GM19452 (cell line): ENCODE measurements around the gene CENPT.
"Not testable (repeated sequence)": the region's sequence is repeated elsewhere in the genome, so short reads cannot be mapped to it uniquely, and the experiment has no call there.

ENCODE experiments used
- ATAC-seq: cut with Tn5 transposase; IDR thresholded peaks from one replicate; pipeline ENCODE4 v1.9.1; 2021; ENCODE audit not compliant: unreplicated experiment

Gene CENPT

DNA sequence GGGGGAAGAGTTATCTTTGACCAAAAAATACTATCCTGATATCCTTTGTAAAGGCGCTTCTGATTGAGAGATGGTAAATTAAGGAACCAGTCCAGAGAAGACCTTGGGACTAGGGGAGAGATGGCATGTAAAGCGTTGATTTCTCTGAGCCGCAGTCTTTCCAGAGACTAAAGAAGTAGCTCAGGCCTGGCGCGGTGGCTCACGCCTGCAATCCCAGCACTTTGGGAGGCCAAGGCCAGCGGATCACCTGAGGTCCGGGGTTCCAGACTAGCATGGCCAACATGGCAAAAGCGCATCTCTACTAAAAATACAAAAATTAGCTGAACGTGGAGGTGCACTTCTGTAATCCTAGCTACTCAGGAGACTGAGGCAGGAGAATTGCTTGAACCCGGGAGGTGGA is 625 bp upstream of the CENPT start:
- ATAC-seq: no peak

DNA sequence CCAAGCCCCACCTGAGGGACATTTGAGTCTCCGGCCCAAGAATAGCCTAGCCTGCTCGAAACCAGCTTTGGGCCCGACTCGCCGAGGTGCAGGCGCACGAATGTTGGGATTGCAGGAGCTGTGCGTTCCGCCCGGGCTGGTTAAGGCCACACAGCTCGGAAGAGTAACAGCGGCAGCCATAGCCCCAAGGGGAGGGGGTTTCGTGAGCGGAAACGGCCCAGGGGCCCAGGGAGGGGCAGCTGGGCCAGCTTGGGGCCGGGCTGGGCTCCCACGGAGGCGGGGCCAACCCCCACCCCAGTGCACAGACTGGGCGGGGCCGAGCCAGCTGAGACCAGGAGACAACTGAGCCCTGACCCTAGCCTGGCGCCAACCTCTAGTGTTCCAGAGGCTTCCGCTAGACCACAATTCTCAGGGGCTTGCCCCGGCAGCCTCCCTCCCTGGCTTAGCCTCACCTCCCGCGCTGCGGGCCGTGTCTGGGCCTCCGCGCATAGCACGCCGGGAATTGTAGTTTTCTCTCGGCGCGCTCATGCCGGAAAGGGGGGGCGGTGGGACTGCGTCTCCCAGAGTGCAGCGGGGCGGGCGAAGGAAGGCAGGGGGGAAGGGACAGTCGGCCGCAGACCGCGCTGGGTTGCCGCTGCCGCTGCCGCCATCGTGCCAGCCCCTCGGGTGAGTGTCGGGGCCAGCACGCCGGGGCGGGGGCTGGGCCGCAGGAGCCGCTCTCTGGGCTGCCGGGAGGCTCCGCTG is 1.0 kb downstream of the CENPT start, which contains the start of gene NUTF2:
TSS of gene NUTF2 (plus strand) at position 614 of the 744 bp plus-strand sequence. CDS start 18,198 bp downstream, outside the sequence.
- ATAC-seq: peak; percentile 57

DNA sequence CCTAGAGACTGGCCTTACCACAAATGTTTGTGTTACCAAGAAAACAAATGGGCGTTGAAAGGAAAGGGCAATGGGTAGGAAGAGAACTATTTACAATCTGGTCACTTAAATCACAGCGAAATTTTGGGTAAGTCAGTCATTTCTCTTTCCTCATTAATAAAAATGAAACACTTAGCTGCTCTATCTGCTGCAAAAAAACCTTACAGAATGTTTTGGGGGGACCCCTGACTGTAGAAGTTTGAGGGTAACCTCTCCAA is 1.5 kb downstream of the CENPT start:
- no peak for ATAC-seq

DNA sequence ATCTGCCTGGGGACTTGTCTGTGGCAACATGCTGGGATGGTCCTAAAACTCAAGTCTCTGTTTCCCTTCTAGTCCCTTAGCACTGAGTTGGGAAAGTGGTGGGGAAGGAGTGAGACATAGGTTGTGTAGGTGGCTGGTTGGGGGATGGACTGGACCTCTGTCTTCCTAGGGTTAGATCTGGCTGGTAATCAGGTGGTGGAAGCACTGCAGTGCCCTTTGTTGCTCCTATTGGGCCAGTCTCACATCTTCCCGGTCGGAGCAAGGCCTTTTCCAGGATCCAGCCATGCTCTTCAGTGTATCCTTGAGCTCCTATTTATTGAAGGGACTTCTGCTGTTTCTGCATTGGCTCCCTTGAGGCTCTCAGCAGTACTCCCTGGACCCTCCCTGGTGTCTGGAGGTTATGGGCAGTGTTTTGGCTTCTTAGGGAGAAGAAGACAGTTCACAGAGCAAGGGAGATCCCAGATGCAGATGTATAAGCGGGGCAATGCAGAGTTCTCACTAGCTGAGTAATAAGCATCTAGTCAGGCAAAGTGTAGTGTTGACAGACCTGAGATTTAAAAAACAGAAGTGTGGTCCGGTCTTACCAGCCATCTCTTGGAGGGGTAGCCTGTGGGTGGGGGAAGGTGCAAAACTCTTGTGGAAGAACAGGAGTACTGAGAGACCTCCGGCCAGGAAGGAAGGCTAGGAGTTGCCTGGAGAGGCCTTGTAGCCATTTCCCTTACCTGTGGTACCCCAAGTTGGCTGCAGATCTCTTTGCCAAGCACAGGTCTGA is 2.0 kb downstream of the CENPT start:
- ATAC-seq: no peak

GRCh38 chr16:67844497-67844896 is 3.0 kb downstream of the CENPT start:
- ATAC-seq: no peak

- no peak for ATAC-seq
These were observed 4.1 kb downstream of the CENPT start for GRCh38 chr16:67843343-67843765.

DNA sequence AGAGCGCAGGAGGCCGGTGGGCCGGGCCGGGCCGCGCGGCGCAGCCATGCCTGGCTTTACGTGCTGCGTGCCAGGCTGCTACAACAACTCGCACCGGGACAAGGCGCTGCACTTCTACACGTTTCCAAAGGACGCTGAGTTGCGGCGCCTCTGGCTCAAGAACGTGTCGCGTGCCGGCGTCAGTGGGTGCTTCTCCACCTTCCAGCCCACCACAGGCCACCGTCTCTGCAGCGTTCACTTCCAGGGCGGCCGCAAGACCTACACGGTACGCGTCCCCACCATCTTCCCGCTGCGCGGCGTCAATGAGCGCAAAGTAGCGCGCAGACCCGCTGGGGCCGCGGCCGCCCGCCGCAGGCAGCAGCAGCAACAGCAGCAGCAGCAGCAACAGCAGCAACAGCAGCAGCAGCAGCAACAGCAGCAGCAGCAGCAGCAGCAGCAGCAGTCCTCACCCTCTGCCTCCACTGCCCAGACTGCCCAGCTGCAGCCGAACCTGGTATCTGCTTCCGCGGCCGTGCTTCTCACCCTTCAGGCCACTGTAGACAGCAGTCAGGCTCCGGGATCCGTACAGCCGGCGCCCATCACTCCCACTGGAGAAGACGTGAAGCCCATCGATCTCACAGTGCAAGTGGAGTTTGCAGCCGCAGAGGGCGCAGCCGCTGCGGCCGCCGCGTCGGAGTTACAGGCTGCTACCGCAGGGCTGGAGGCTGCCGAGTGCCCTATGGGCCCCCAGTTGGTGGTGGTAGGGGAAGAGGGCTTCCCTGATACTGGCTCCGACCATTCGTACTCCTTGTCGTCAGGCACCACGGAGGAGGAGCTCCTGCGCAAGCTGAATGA is 4.8 kb downstream of the CENPT start:
- peak; percentile 9 for ATAC-seq

GRCh38 chr16:67841816-67842508 is 5.5 kb downstream of the CENPT start, which contains the start of gene THAP11:
Gene THAP11 (plus strand): TSS chr16:67842320. CDS start chr16:67842555, 235 bp downstream.
- ATAC-seq: peak; percentile 38

DNA sequence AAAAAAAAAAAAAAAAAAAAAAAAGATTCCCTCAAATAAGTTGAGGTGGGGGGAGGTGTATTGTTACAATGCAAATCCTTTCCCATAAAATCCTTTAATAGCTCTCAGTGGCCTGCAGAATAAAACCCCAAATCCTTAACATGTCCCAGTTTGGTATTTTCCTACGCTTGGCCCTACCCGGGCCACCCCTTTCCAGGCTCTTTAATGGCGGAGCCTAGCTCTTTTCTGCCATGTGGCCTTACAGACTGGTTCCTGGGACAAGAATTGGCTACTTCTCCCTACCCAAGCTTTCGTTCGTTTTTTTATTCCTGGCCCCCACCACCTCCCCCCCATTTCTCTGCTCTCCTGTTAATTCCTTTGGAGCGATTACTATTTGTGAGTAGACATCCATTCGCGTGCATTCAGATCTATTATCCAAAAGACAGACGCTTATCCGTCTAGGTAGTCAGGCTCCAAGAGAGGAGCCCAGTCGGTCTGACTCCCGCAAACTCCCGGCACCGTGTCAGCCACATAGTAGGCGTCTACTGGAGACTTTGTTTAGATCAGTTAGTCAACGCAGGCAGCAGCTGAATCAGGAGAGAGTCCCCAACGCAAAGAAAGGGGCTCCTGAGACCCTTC is 6.2 kb downstream of the CENPT start:
- no peak for ATAC-seq

- ATAC-seq: no peak
These were observed 9.7 kb downstream of the CENPT start for GRCh38 chr16:67837811-67838210.

- ATAC-seq: not testable (repeated sequence)
These were observed 10.3 kb downstream of the CENPT start for GRCh38 chr16:67837190-67837589.

DNA sequence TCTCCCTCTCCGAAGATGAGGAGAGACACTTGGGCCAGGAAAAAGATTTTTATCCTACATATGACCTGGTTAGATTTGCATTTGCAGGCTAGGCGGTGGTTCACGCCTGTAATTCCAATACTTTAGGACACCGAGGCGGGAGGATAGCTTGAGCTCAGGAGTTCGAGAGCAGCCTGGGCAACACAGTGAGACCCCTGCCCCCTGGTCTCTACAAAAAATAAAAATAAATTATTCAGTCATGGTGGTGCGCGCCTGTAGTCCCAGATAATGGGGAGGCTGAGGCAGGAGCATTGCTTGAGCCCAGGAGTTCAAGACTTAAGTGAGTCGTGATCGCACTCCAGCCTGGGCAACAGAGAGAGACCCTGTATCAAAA is 13.3 kb downstream of the CENPT start:
- ATAC-seq: no peak

- ATAC-seq: peak; percentile 96
These were observed 13.9 kb downstream of the CENPT start for GRCh38 chr16:67833415-67834241.

GRCh38 chr16:67833030-67833414 is 14.5 kb downstream of the CENPT start:
- no peak for ATAC-seq

- no peak for ATAC-seq
These were observed 18.8 kb downstream of the CENPT start for GRCh38 chr16:67828651-67829050.

DNA sequence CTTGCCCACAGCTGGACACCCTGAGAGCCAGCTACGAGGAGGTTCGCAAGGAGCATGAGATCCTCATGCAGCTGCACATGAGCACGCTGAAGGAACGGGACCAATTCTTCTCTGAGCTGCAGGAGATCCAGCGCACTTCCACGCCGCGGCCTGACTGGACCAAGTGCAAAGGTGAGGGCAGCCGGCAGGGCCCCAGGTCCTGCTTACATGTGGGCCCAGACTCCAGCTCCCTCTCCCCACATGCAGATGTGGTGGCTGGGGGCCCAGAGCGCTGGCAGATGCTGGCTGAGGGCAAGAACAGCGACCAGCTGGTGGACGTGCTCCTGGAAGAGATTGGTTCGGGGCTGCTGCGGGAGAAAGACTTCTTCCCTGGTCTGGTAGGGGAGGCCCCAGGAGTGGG is 21.6 kb downstream of the CENPT start:
- no peak for ATAC-seq

DNA sequence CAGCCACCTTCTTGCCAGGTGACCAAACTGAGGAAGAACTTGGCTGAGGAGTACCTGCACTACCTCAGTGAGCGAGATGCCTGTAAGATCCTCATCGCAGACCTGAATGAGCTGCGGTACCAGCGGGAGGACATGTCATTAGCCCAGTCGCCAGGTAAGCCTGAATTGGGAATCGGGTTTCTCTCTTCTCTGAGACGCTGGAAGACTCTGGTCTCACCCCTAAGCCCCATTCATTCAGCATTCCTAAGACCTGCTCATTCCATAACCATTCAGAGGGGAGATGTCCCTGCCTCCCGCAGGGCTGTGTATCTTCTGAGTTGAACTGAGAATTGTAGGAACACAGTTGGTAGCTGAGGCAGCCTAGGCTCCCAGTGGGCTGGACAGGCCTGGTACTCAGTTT is 22.4 kb downstream of the CENPT start:
- no peak for ATAC-seq

DNA sequence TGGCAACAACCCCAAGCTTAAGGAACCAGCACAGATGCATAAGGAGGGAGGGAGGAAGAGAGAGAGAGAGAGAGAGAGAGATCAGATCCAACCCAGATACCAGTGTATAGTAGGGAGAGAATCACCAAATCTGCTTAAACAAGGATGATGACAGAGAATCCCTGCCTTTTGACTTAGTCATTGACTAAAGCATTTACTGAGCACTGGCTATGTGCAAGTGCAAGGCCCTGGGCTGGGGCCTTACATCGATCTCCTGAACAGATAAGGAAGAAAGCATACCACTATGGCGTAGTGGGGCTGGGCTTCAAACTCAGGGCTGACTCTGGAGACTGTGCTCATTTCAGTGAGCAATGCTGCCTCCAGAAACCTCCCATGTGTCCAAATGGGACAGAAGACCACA is 25.0 kb downstream of the CENPT start:
- ATAC-seq: no peak

- ATAC-seq: no peak
These were observed 26.8 kb downstream of the CENPT start for GRCh38 chr16:67820608-67821259.
